Measurements from ENCODE around the gene PPP4C.

The PPP4C gene

DNA sequence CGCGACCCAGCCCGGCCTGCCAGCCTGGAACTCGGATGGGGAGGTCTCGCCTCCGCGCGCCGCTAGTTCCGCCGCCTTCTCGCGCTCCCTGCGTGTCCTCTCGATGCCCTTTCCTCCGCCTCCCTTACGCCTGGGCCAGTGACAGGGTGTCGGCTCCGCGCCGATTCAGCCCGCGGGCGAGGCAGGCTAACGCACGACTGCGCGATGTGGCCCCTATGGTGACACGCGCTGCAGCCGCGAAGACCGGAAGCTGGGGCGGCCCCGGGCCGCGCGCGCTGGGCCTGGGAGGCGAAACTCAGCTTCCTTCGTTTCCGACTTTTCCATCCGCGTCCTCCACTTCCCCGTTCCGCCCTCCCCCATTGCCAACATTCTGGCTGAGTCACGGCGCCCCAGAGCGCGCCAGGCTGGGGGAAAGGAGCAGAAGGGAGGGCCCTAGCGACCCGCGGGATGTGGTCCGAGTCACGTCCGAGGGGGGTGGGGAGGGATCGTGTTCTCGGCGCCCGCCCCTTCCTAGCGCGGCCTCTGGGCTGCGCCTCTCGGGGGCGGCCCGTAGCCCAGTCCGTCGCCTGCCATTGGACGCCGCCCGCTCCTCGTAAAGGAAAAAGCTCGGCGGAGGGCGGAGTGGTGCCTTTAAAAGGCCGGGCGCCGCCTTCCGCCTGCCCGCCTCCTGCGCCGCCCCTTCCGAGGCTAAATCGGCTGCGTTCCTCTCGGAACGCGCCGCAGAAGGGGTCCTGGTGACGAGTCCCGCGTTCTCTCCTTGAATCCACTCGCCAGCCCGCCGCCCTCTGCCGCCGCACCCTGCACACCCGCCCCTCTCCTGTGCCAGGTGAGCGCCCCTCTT lies 10.5 kb upstream of the PPP4C start, which contains the start of gene ALDOA:
ALDOA (plus strand) TSS at position 659 of the 841 bp plus-strand sequence. CDS start 1,138 bp downstream, outside the sequence.
- peak within 1 kb of the TSS; percentile 97 for H3K4me3 ChIP-seq (ENCODE audit: low read depth, low read length)
- peak; percentile 100 for DNase-seq (ENCODE audit: low read depth, low spot score)
- TF ChIP-seq, protein P1, sequence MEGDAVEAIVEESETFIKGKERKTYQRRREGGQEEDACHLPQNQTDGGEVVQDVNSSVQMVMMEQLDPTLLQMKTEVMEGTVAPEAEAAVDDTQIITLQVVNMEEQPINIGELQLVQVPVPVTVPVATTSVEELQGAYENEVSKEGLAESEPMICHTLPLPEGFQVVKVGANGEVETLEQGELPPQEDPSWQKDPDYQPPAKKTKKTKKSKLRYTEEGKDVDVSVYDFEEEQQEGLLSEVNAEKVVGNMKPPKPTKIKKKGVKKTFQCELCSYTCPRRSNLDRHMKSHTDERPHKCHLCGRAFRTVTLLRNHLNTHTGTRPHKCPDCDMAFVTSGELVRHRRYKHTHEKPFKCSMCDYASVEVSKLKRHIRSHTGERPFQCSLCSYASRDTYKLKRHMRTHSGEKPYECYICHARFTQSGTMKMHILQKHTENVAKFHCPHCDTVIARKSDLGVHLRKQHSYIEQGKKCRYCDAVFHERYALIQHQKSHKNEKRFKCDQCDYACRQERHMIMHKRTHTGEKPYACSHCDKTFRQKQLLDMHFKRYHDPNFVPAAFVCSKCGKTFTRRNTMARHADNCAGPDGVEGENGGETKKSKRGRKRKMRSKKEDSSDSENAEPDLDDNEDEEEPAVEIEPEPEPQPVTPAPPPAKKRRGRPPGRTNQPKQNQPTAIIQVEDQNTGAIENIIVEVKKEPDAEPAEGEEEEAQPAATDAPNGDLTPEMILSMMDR (IDR thresholded peaks at IDR 0.05; ENCODE audit: low read depth, low read length): no peak
- in situ Hi-C loops (cut with HindIII; ENCODE audit: low sequenced_read_pairs): no loop called here

DNA sequence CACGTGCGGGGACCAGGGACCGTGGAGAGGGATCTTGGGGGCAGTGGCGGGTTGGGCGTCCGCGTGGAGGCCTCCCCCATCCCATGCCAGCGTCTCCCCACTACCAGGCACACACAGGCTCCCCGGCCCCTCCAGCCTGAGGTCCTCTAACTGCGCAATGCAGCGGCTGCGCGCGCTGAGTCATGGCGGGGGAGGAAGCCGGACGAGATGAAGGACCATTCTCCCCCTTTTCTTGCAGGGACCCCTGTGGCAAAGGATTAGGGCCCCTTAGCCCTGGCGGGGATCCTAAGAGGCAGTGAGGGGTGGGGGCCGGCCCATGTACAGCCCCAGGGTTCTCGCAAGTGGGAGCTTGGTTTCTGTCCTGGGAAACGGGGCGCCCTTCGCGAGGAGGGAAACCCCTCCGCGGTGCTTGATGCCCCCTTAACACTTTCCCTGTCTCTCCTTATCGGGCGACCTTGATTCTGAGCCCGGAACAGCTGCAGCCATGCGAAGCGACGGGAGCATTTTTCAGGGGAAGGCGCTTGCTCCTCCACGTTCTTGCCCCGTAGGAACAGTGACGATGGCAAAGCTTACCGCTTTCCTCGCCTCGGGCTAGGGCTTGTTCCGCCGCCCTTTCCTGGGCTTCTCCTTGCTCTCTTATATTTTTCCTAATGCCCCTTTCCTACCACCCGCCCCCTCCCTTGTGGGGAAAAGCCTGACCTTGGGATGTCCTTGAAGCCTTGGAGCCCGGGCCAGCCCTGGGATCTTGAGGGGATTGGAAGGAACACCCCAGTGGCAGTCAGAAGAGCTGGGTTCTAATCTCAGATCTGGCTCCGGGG lies 9.6 kb upstream of the PPP4C start:
- in situ Hi-C loops (cut with HindIII; ENCODE audit: low sequenced_read_pairs): no loop called here
- TF ChIP-seq, protein P1 (IDR thresholded peaks at IDR 0.05; ENCODE audit: low read depth, low read length): no peak
- peak overlapping the region; percentile 97 for H3K4me3 ChIP-seq (ENCODE audit: low read depth, low read length)
- DNase-seq (ENCODE audit: low read depth, low spot score): no peak

DNA sequence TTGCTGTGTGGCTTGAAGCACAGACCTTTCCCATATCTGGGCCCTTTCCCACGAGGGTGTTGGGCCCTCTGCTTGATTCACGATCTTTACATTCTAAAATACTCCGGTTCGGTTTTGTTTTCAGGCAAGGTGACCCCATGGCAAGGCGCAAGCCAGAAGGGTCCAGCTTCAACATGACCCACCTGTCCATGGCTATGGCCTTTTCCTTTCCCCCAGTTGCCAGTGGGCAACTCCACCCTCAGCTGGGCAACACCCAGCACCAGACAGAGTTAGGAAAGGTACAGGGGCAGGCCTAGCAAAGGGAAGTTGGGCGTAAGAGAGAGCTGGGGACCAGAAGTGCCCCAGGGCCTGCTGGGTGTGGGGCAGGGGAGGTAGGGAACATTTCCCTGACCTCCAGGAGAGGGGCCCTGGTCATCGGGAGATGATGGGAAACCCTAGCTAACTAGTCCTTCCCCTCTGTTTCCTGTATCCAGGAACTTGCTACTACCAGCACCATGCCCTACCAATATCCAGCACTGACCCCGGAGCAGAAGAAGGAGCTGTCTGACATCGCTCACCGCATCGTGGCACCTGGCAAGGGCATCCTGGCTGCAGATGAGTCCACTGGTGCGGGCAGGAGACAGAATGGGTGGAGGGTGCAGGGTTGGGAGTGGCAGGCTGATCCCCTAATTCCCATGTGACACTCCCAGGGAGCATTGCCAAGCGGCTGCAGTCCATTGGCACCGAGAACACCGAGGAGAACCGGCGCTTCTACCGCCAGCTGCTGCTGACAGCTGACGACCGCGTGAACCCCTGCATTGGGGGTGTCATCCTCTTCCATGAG lies 8.8 kb upstream of the PPP4C start:
- no peak for DNase-seq (ENCODE audit: low read depth, low spot score)
- in situ Hi-C loops (cut with HindIII; ENCODE audit: low sequenced_read_pairs): no loop called here
- TF ChIP-seq, protein P1 (IDR thresholded peaks at IDR 0.05; ENCODE audit: low read depth, low read length): no peak
- H3K4me3 ChIP-seq (ENCODE audit: low read depth, low read length): peak overlapping the region; percentile 97

DNA sequence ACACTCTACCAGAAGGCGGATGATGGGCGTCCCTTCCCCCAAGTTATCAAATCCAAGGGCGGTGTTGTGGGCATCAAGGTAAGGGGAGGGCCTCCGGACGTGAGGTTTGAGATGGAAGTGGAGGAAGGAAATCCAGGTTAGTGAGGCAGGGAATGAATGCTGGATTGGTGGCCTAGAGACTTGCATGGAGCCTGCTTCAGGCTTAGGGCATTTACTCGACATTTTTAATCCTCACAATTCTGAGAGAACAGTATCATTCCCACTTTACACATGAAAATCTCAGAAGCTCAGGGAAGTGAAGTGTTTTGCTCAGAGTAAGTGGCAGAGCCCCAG lies 8.2 kb upstream of the PPP4C start:
- no peak for DNase-seq (ENCODE audit: low read depth, low spot score)
- TF ChIP-seq, protein P1 (IDR thresholded peaks at IDR 0.05; ENCODE audit: low read depth, low read length): no peak
- H3K4me3 ChIP-seq (ENCODE audit: low read depth, low read length): peak overlapping the region; percentile 97
- in situ Hi-C loops (cut with HindIII; ENCODE audit: low sequenced_read_pairs): no loop called here

DNA sequence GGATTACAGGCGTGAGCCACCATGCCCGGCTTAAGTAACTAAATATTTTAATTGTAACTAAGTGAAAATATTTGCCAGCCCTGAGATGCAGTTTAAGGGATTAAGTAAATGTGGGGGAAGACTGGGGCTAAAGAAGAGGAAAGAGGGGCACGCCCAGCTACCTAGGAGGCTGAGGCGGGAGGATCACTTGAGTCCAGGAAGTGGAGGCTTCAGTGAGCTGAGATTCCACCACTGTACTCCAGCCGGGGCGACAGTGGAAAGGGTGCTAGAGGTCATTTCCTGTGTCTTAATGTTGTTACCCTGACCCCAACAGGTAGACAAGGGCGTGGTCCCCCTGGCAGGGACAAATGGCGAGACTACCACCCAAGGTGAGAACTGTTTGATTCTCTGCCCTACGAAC lies 7.5 kb upstream of the PPP4C start:
- no peak overlapping the region for H3K4me3 ChIP-seq (ENCODE audit: low read depth, low read length)
- no peak for DNase-seq (ENCODE audit: low read depth, low spot score)
- in situ Hi-C loops (cut with HindIII; ENCODE audit: low sequenced_read_pairs): no loop called here
- TF ChIP-seq, protein P1 (IDR thresholded peaks at IDR 0.05; ENCODE audit: low read depth, low read length): no peak

All from astrocyte of the spinal cord (primary cell).